ENCODE measurements around the gene CCDC170.

GRCh38 chr6:151656392-151656791, 162.6 kb downstream of the CCDC170 start:
- no peak for TF ChIP-seq CTCF (IDR thresholded peaks at IDR 0.05; ENCODE audit: poor library complexity)
- TF ChIP-seq EZH2phosphoT487 (IDR thresholded peaks at IDR 0.05; ENCODE audit: low read depth, severe bottlenecking, unreplicated experiment): no peak
- no peak for TF ChIP-seq EZH2 (IDR thresholded peaks at IDR 0.05; ENCODE audit: borderline replicate concordance)
